Activated CD4-positive, alpha-beta memory T cell treated with anti-CD3 and anti-CD28 coated beads for 36 hours (primary cell): ENCODE data around the gene FAHD2A. TPM values are rescaled to one million over a fixed set of nuclear protein-coding genes. Genes with fewer than 3 reads are reported as not detected.

ENCODE experiments used
- CTCF ChIA-PET: fragments of 350-600 bp; sonication (Branson Sonifier 250); formaldehyde crosslinking; loops from one replicate; lab custom pipeline; 2021; ENCODE audit warnings: antibody characterized with exemption, inconsistent platforms; lab: Charles Lee
- POLR2A ChIA-PET: fragments of 350-600 bp; sonication (Branson Sonifier 250); formaldehyde crosslinking; loops from one replicate; lab custom pipeline; 2021; ENCODE audit warnings: antibody characterized with exemption; lab: Charles Lee
- DNase-seq: peaks from one replicate; pipeline ENCODE4 v3.0.0-alpha.2; 2020
- H3K27ac Mint-ChIP-seq: one replicate; pipeline ENCODE4 v1.8.0; 2021; ENCODE audit warnings: mixed read lengths
- H3K27me3 Mint-ChIP-seq: one replicate; pipeline ENCODE4 v1.8.0; 2021; ENCODE audit warnings: mixed read lengths
- H3K36me3 Mint-ChIP-seq: one replicate; pipeline ENCODE4 v1.8.0; 2021; ENCODE audit warnings: mixed read lengths
- H3K4me1 Mint-ChIP-seq: one replicate; pipeline ENCODE4 v1.8.0; 2021; ENCODE audit warnings: low read depth, mixed read lengths
- H3K4me3 Mint-ChIP-seq: one replicate; pipeline ENCODE4 v1.8.0; 2021; ENCODE audit warnings: mild to moderate bottlenecking, mixed read lengths
- H3K9me3 Mint-ChIP-seq: one replicate; pipeline ENCODE4 v1.8.0; 2021; ENCODE audit warnings: mixed read lengths
- intact Hi-C: fragments of 100-400 bp; cut with micrococcal nuclease; formaldehyde crosslinking; loops from one replicate; pipeline ENCODE4 v1.15.1; 2023
- total RNA-seq, 2 experiments: library from RNA; stranded (reverse); gene quantifications; one replicate each; pipeline ENCODE4 v1.2.3, GENCODE V29; 2021

FAHD2A gene
- total RNA-seq, 2 experiments from 2014 or later: 42.8 to 43.9 TPM

DNA sequence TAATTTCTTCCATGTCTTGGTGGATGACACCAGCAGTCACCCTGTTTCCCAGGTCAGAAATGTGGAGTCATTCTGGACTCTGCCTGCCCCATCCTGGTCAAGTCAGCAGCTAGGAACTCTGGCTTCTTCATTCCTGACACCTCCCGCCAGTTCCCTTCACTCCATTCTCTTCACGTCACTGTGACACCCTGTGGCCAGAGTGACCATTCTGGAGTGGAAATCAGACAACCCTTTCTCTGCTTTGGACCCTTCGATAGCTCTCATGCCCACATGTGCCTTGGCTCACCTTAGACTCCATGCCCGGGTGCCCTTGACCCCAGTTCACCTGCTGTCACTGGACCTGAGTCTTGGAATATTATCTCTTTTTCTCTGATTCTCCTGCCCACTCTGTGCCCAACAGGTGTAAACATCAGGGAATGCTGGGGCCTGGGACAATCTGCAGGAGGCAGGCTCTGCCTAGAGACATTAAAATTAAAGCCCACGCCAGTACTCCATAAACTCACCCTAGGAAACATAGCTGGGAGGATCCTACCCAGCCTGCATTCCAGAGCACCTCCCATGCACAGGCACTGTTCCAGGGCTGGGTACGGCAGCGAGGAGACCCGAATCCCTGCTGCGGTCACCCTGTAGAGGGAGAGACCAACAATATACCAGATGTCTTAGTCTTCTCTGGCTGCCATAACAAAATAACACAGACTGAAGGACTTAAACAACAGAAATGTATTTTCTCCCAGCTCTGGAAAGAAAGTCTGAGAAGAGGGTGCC lies 41.1 kb upstream of the FAHD2A start:
- H3K9me3 Mint-ChIP-seq: no peaks in the 10 kb centered on the region
- H3K4me3 Mint-ChIP-seq: no peak overlapping the region
- no peak for DNase-seq
- intact Hi-C loops: no loop called here
- no peaks in the 10 kb centered on the region for H3K36me3 Mint-ChIP-seq
- H3K27ac Mint-ChIP-seq: no peak overlapping the region
- H3K27me3 Mint-ChIP-seq: peaks cover 2% of the 10 kb centered on the region
- no peaks in the 10 kb centered on the region for H3K4me1 Mint-ChIP-seq
- ChIA-PET CTCF (interaction anchor here (1.0 kb wide), 1 partner anchor 16 kb away, joined by 5 read pairs; no protein-coding TSS in a partner anchor), POLR2A (no interaction called here)

DNA sequence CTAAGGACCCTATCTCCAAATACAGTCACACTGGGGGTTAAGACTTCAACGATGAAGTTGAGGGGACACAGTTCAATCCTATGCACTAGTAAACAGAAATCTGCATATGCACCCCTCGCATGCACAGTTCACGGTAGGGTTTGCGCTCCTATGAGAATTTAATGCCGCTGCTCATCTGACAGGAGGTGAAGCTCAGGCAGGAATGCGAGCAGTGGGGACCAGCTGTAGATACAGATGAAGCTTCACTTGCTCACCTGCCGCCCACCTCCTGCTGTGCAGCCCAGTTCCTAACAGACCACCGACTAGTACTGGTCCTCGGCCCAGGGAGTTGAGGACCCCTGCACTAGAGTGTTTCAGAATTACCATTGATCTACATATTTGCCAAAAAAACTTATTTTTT lies 40.0 kb upstream of the FAHD2A start:
- no peak for DNase-seq
- Mint-ChIP-seq H3K36me3 (no peaks in the 10 kb centered on the region), H3K27me3 (peaks cover 2% of the 10 kb centered on the region), H3K4me1 (no peaks in the 10 kb centered on the region), H3K9me3 (no peaks in the 10 kb centered on the region), H3K4me3 (no peak overlapping the region), H3K27ac (no peak overlapping the region)
- intact Hi-C loops: no loop called here
- ChIA-PET CTCF (no interaction called here), POLR2A (no interaction called here)

- Mint-ChIP-seq H3K4me1 (no peaks in the 10 kb centered on the region), H3K4me3 (no peak overlapping the region), H3K9me3 (peaks cover 5% of the 10 kb centered on the region), H3K27me3 (peaks cover 6% of the 10 kb centered on the region), H3K36me3 (no peaks in the 10 kb centered on the region), H3K27ac (no peak overlapping the region)
- no peak for DNase-seq
- intact Hi-C loops: no loop called here
- ChIA-PET POLR2A (no interaction called here), CTCF (no interaction called here)
Observed at GRCh38 chr2:95366514-95366913, 36.0 kb upstream of the FAHD2A start.

DNA sequence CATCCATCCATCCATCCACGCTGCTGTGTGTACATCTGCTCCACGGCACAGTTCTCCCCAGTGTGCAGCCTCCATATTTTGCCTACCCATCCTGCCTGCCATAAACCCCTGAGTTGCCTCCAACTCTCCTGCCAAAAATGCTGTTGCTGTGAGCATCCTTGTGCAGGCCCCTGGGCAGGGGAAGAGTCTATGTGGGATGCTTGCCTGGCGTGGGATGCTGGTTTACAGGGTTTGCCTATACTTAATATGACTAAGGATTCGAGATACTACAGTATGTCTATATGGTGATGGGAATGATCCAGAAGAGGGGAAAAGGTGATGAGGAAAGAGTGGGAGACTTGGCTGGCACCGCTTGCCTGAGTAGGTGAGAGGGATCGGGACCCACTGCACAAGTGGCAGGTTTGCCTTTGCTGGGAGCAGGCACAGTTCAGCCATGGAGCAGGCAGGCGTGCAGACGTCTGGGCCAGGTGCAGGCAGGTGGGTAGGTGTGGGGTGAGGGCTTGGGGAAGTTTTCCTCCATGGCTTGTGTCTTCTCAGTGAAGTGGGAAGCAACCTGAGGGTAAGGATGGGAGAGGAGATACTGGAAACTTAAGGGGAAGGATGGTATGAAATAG lies 30.2 kb upstream of the FAHD2A start:
- intact Hi-C loops: no loop called here
- H3K27me3 Mint-ChIP-seq: peaks cover 16% of the 10 kb centered on the region
- ChIA-PET POLR2A (no interaction called here), CTCF (no interaction called here)
- H3K4me3 Mint-ChIP-seq: no peak overlapping the region
- no peak overlapping the region for H3K27ac Mint-ChIP-seq
- DNase-seq: no peak
- no peaks in the 10 kb centered on the region for H3K36me3 Mint-ChIP-seq
- peaks cover 5% of the 10 kb centered on the region for H3K9me3 Mint-ChIP-seq
- no peaks in the 10 kb centered on the region for H3K4me1 Mint-ChIP-seq

DNA sequence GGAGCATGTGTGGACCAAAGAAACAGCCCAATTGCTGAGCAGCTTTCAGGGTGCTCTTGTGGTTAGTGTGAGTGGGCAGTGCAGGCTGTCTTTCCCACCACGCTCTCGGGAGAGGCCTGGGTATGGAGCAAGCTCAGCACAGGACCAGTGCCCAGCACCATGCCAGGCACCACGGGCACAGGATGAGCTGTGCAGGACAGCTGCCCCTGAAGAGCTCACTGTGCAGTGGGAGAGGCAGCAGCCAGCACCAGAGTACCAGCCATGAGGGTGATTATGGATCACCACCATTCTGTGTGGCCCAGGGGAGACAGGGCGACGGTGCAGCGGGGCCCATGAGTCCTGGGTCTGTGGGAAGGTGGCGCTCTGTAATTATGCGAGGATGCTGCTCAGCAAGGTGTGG lies 29.7 kb upstream of the FAHD2A start:
- no peak for DNase-seq
- H3K27ac Mint-ChIP-seq: no peak overlapping the region
- H3K4me1 Mint-ChIP-seq: no peaks in the 10 kb centered on the region
- H3K4me3 Mint-ChIP-seq: no peak overlapping the region
- peaks cover 5% of the 10 kb centered on the region for H3K9me3 Mint-ChIP-seq
- peaks cover 16% of the 10 kb centered on the region for H3K27me3 Mint-ChIP-seq
- CTCF ChIA-PET: no interaction called here
- intact Hi-C loops: no loop called here
- POLR2A ChIA-PET: no interaction called here
- H3K36me3 Mint-ChIP-seq: no peaks in the 10 kb centered on the region

DNA sequence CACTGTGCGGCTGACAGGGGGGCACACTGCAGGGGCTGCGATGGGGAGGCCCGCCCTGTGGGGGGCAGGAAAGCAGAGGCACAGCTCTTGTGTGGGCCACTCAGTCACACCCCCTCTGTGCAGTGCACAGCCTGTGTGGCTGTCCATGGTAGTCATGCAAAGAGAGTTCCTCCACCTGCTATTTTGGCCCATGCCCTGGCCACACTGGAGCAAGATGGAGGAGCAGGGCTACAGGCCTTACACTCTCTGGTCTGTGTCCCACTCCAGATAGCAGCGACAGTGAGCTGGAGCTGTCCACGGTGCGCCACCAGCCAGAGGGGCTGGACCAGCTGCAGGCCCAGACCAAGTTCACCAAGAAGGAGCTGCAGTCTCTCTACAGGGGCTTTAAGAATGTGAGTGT lies 28.5 kb upstream of the FAHD2A start:
- Mint-ChIP-seq H3K27me3 (peaks cover 10% of the 10 kb centered on the region), H3K9me3 (peaks cover 5% of the 10 kb centered on the region), H3K4me3 (no peak overlapping the region), H3K27ac (no peak overlapping the region), H3K36me3 (no peaks in the 10 kb centered on the region), H3K4me1 (no peaks in the 10 kb centered on the region)
- ChIA-PET CTCF (no interaction called here), POLR2A (no interaction called here)
- no peak for DNase-seq
- intact Hi-C loops: no loop called here

GRCh38 chr2:95374451-95374920 lies 28.0 kb upstream of the FAHD2A start:
- intact Hi-C loops: no loop called here
- CTCF ChIA-PET: no interaction called here
- Mint-ChIP-seq H3K4me1 (no peaks in the 10 kb centered on the region), H3K27ac (no peak overlapping the region), H3K4me3 (no peak overlapping the region), H3K27me3 (peaks cover 10% of the 10 kb centered on the region), H3K36me3 (no peaks in the 10 kb centered on the region), H3K9me3 (peaks cover 5% of the 10 kb centered on the region)
- POLR2A ChIA-PET: no interaction called here
- no peak for DNase-seq

GRCh38 chr2:95374921-95375471 lies 27.5 kb upstream of the FAHD2A start:
- DNase-seq: no peak
- Mint-ChIP-seq H3K27me3 (peaks cover 10% of the 10 kb centered on the region), H3K36me3 (no peaks in the 10 kb centered on the region), H3K27ac (no peak overlapping the region), H3K4me1 (no peaks in the 10 kb centered on the region), H3K4me3 (no peak overlapping the region), H3K9me3 (peaks cover 5% of the 10 kb centered on the region)
- intact Hi-C loops: no loop called here
- CTCF ChIA-PET: interaction anchor here (1.4 kb wide), 1 partner anchor 14 kb away, joined by 3 read pairs; no protein-coding TSS in a partner anchor
- POLR2A ChIA-PET: no interaction called here

DNA sequence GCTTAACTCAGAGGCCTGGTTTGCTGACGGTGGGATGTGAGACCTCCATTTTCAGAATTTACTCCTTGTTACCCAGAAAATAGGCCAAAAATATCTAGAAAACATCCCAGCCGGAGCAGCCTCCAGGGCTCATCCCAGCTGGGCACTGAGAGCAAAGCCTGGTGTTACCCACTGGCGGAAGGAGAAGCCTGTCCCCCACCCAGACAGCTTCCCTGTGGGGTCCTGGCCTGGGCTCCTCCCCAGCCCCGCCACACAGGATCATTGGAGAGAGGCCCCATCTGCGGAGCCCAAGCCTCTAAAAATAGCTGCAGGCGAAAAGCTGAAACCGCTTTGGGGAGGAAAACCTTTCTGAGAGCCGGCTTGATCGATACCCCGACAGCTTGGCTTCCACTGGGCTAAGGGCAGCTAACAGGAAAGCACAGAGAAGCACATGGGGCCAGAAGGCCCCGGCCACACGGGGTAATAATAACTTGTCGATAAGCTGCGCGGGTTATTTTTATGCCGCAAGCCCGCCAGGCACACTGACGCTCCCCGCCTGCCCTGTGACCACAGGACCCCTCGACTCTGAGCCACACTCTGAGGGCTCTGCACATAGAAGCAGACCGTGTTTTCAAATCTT lies 26.9 kb upstream of the FAHD2A start:
- H3K9me3 Mint-ChIP-seq: no peaks in the 10 kb centered on the region
- POLR2A ChIA-PET: no interaction called here
- CTCF ChIA-PET: interaction anchor here (1.4 kb wide), 1 partner anchor 14 kb away, joined by 3 read pairs; no protein-coding TSS in a partner anchor
- peaks cover 10% of the 10 kb centered on the region for H3K27me3 Mint-ChIP-seq
- no peak overlapping the region for H3K27ac Mint-ChIP-seq
- H3K4me1 Mint-ChIP-seq: no peaks in the 10 kb centered on the region
- H3K4me3 Mint-ChIP-seq: no peak overlapping the region
- H3K36me3 Mint-ChIP-seq: no peaks in the 10 kb centered on the region
- intact Hi-C loops: no loop called here
- no peak for DNase-seq

DNA sequence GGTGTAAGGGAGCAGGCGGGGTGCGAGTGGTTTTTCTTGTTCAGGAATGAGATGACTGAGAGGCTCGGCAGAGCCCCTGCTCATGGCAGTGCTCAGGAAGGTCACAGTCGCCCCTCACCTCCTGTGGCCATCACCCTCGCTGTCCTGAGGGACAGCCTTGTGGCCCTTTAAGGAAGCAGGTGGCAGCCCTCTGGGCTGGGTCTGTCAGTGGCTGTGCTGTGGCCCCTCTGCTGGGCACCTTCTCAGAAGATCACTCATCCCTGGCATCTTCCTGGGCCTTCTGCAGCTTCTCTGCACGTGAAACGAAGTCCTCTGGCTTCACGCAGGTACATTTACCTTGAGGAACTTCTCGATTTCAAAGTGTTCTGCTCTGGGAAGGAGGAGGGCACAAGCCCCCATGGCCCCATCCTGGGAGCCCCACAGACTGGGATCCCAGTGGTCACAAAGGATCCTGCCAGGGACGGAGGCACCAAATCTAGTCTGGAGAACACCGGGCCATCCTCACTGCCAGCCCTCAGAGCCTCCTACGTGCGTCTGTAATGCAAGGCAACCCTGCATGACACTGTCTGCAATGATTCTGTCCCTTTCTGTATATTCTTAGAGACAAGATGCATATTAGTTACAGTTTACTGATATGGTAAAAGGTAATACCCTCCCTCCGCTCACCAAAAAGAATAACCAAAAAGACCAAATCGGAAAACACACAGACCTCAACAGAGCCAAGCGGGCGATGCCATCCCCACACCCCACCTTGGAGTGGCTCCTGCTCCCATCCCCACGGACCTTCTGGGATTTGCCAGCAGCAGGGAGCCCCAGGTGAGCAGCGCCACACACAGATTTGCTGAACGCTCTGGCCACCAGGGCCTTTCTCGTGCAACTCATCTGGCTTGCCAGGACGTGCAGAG lies 25.9 kb upstream of the FAHD2A start:
- intact Hi-C loops: no loop called here
- POLR2A ChIA-PET: no interaction called here
- H3K27ac Mint-ChIP-seq: no peak overlapping the region
- peaks cover 14% of the 10 kb centered on the region for H3K27me3 Mint-ChIP-seq
- CTCF ChIA-PET: interaction anchor here (1.4 kb wide), 1 partner anchor 13 kb away, joined by 3 read pairs; no protein-coding TSS in a partner anchor
- H3K4me1 Mint-ChIP-seq: no peaks in the 10 kb centered on the region
- DNase-seq: no peak
- H3K36me3 Mint-ChIP-seq: no peaks in the 10 kb centered on the region
- no peaks in the 10 kb centered on the region for H3K9me3 Mint-ChIP-seq
- no peak overlapping the region for H3K4me3 Mint-ChIP-seq

DNA sequence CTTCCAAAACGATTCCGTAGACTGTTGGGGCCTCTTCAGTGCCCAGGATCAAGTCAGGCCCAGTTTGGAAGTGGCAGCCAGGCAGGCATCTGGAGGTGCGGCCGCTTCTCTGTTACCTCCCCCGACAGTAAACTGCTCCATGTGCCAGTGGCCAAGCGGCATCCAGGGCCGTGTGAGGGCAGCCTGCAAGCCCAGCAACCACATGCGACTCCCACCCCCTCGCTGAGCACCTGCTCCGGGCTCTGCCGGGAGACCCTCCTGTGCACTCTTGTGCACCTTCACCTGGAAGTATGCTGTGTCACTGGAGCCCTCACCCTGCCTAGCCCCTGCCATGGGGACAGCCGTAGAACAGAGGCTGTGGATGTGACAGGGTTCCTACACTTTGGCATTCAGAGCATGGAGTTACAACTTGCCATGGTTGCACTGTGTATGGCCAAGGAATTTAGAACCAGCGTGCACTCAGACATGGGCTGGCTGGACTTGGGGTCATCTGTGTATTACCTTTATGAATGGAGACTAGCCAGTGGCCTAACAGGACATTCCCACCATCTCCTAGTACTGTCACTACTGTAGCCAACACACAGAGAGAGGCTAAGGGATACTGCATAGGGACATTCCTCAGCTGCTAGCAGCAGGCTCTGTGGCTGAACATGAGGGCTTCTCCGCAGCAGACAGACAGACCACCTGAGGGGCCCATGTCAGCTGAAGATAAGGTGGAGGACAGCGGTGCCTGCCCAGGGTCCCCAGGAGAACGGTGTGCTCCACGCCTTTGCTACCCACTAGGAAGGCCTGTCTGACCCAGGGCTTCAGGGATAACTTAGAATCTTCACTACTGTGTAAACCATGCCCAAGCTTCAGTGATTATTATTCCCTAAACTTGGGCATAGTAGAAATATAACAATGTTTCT lies 25.0 kb upstream of the FAHD2A start:
- Mint-ChIP-seq H3K36me3 (no peaks in the 10 kb centered on the region), H3K27ac (no peak overlapping the region), H3K4me1 (no peaks in the 10 kb centered on the region), H3K4me3 (no peak overlapping the region), H3K9me3 (no peaks in the 10 kb centered on the region), H3K27me3 (peaks cover 9% of the 10 kb centered on the region)
- DNase-seq: no peak
- ChIA-PET CTCF (interaction anchor here (0.6 kb wide), 1 partner anchor 384 kb away, joined by 3 read pairs; no protein-coding TSS in a partner anchor), POLR2A (no interaction called here)
- intact Hi-C loops: no loop called here
